Adrenal gland (tissue), 5 donors: Measurements from ENCODE around the gene AP4B1.

ENCODE experiments used
- CTCF ChIP-seq, 6 experiments: fragments of 450-650 bp in 4 of 6; fragments of 200-600 bp in 2 of 6; sonication (generic) in 1 of 6; IDR thresholded peaks; 1 replicate in 5 of 6; 2 replicates in 1 of 6; pipeline versions ENCODE4 v1.5.1 to v1.8.0; 2016 to 2021; ENCODE audit warnings: antibody characterized with exemption in 6 of 6, mild to moderate bottlenecking in 2 of 6, moderate library complexity in 1 of 6
- POLR2A ChIP-seq, 2 donors: fragments of 450-650 bp; IDR thresholded peaks; one replicate each; pipeline ENCODE4 v1.6.1; 2017; ENCODE audit warnings: antibody characterized with exemption in 2 of 2, mild to moderate bottlenecking in 2 of 2, moderate library complexity in 1 of 2
- donor health status: DM: no; HTN: no; CAD: no.

GRCh38 chr1:113934006-113934405, 29.4 kb upstream of the AP4B1 start:
- TF ChIP-seq CTCF (IDR thresholded peaks at IDR 0.05) (no peak), POLR2A (IDR thresholded peaks at IDR 0.05) (no peak)
